Stimulated activated CD4-positive, alpha-beta T cell treated with anti-CD3 and anti-CD28 coated beads, Interleukin-2, amount 100 ng/mL, for 48 hours (primary cell): ENCODE results near the gene SSH3.
A peak's percentile ranks its signal among the peaks of the same experiment; 100 is the strongest.

Experiments used
- DNase-seq, 2 donors: peaks; one replicate each; pipeline ENCODE4 v3.0.0-alpha.2; 2020

The SSH3 gene

GRCh38 chr11:67268081-67268961 is 35.0 kb upstream of the SSH3 start:
- peak; percentile 56 to 59 for DNase-seq

- no peak for DNase-seq
Measured at GRCh38 chr11:67268962-67269268, 34.4 kb upstream of the SSH3 start.

- no peak for DNase-seq
Measured at GRCh38 chr11:67269401-67270255, 33.7 kb upstream of the SSH3 start.

- no peak for DNase-seq
Measured at GRCh38 chr11:67270256-67271204, 32.8 kb upstream of the SSH3 start.

- DNase-seq = no peak
Measured at GRCh38 chr11:67271205-67271540, 32.2 kb upstream of the SSH3 start.

GRCh38 chr11:67271541-67272284 is 31.6 kb upstream of the SSH3 start:
- DNase-seq = peak in 1 of 2 donors; percentile 50

- DNase-seq = no peak
Measured at GRCh38 chr11:67272327-67273259, 30.7 kb upstream of the SSH3 start.

- no peak for DNase-seq
Measured at GRCh38 chr11:67273260-67273990, 29.9 kb upstream of the SSH3 start.

- no peak for DNase-seq
Measured at GRCh38 chr11:67274768-67275605, 28.3 kb upstream of the SSH3 start.

GRCh38 chr11:67275606-67276409 is 27.5 kb upstream of the SSH3 start:
- DNase-seq = no peak

- no peak for DNase-seq
Measured at GRCh38 chr11:67276781-67277230, 26.5 kb upstream of the SSH3 start.

- peak; percentile 82 for DNase-seq
Measured at GRCh38 chr11:67277231-67277961, 25.9 kb upstream of the SSH3 start.

GRCh38 chr11:67278135-67278938 is 25.0 kb upstream of the SSH3 start:
- no peak for DNase-seq

GRCh38 chr11:67278939-67279588 is 24.3 kb upstream of the SSH3 start:
- DNase-seq = no peak

GRCh38 chr11:67279589-67280340 is 23.6 kb upstream of the SSH3 start:
- DNase-seq = no peak
